Esophagus muscularis mucosa (tissue), 4 donors: ENCODE data around the gene CPT1A. TPM values are rescaled to one million over a fixed set of nuclear protein-coding genes. Genes with fewer than 3 reads are reported as not detected.
A peak's percentile ranks its signal among the peaks of the same experiment; 100 is the strongest.

Experiments
- DNase-seq: peaks from one replicate; pipeline ENCODE4 v3.0.0-alpha.2; 2017; ENCODE audit errors: extremely low spot score
- H3K27ac ChIP-seq, 4 donors: fragments of 200-600 bp; sonication (generic); replicated peaks in 1 of 4; 1 replicate in 3 of 4; 2 replicates in 1 of 4; pipeline ENCODE4 v1.5.1; 2016 to 2019; ENCODE audit warnings: mild to moderate bottlenecking in 1 of 4
- H3K27me3 ChIP-seq, 4 donors: fragments of 200-600 bp; sonication (generic); one replicate each; pipeline versions ENCODE4 v1.5.1 to v1.6.0; 2016 to 2019
- H3K36me3 ChIP-seq, 4 donors: fragments of 200-600 bp; sonication (generic); one replicate each; pipeline ENCODE4 v1.5.1; 2016 to 2019
- H3K4me1 ChIP-seq, 4 donors: fragments of 200-600 bp; sonication (generic); one replicate each; pipeline ENCODE4 v1.5.1; 2016 to 2019
- H3K4me3 ChIP-seq, 4 donors: fragments of 200-600 bp; sonication (generic); 1 replicate in 2 of 4; 2 replicates in 2 of 4; pipeline ENCODE4 v1.5.1; 2016 to 2019; ENCODE audit warnings: mild to moderate bottlenecking in 4 of 4, moderate library complexity in 1 of 4
- H3K9me3 ChIP-seq, 4 donors: fragments of 200-600 bp; sonication (generic); 1 replicate in 3 of 4; 2 replicates in 1 of 4; pipeline ENCODE4 v1.5.1; 2016 to 2019
- EP300 ChIP-seq: sonication (generic); formaldehyde crosslinking; IDR thresholded peaks from one replicate; pipeline ENCODE4 v1.6.1; 2017; ENCODE audit warnings: antibody characterized with exemption
- POLR2A ChIP-seq: fragments of 450-650 bp; IDR thresholded peaks from one replicate; pipeline ENCODE4 v1.6.1; 2017; ENCODE audit warnings: antibody characterized with exemption, moderate library complexity, mild to moderate bottlenecking, low read depth
- POLR2AphosphoS5 ChIP-seq, 2 donors: sonication (generic); formaldehyde crosslinking; IDR thresholded peaks; one replicate each; pipeline ENCODE4 v1.6.1; 2017; ENCODE audit warnings: antibody characterized with exemption in 2 of 2
- WGBS: methylation state at CpG from one replicate; pipeline ENCODE4 v1.1.5; 2018; 5-methylcytosine and 5-hydroxymethylcytosine counted together
- intact Hi-C: fragments of 100-400 bp; cut with DNase I; formaldehyde crosslinking; loops from one replicate; pipeline ENCODE4 v1.15.1; 2023
- total RNA-seq, 4 donors: library from RNA; depleted of rRNA; stranded (reverse); fragments of >200 nt; gene quantifications; one replicate each; pipeline versions ENCODE4 v1.1.0 to v1.2.1, GENCODE V29; 2016
- TF ChIP-seq, protein P1 (sequence below), 3 experiments: fragments of 200-600 bp in 2 of 3; fragments of 450-650 bp in 1 of 3; sonication (generic) in 2 of 3; IDR thresholded peaks; one replicate each; pipeline ENCODE4 v1.5.1; 2017 to 2019; ENCODE audit warnings: antibody characterized with exemption in 3 of 3, mild to moderate bottlenecking in 2 of 3, moderate library complexity in 1 of 3

CPT1A gene
- total RNA-seq, 4 donors from 2014 or later, result 36.1 to 122 (median 77.5) TPM

DNA sequence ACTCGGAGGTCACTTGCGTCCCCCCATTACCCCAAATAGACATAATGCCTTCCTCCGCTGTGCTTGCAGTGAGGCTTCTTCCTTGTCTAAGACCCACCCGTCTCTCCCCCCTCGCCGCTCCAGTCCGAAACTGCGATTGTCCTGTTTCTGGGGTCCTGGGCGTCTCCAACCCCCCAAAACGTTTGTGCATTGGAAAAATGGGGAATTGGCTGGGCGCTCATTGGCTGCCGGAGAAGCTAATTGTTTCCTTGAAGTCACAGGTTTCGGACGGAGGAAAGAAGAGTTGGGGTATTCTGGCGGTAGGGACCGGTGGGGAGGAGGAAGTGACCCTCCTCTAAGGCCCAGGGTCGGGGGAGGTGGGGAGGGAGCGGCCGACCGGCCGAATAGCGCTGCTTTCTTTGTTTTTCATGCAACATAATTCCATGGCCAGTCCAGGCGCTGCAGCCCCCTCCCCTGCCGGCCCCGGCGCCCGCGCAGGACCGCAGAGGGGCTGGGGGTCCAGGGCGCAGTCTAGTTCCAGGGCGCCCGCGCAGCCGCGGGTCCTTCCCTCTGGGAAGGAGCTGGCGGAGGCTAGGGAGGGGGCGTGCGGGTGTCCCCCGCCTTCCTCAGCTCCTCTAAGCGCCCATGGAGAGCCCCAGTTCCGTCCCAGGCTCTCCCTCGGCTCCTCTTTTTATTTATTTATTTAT, 12.7 kb upstream of the CPT1A start:
- H3K9me3 ChIP-seq, result no peaks in the 10 kb centered on the region
- no peak overlapping the region for H3K27ac ChIP-seq
- TF ChIP-seq POLR2AphosphoS5 (IDR thresholded peaks at IDR 0.05), result no peak
- TF ChIP-seq EP300, result no peak
- TF ChIP-seq, protein P1, sequence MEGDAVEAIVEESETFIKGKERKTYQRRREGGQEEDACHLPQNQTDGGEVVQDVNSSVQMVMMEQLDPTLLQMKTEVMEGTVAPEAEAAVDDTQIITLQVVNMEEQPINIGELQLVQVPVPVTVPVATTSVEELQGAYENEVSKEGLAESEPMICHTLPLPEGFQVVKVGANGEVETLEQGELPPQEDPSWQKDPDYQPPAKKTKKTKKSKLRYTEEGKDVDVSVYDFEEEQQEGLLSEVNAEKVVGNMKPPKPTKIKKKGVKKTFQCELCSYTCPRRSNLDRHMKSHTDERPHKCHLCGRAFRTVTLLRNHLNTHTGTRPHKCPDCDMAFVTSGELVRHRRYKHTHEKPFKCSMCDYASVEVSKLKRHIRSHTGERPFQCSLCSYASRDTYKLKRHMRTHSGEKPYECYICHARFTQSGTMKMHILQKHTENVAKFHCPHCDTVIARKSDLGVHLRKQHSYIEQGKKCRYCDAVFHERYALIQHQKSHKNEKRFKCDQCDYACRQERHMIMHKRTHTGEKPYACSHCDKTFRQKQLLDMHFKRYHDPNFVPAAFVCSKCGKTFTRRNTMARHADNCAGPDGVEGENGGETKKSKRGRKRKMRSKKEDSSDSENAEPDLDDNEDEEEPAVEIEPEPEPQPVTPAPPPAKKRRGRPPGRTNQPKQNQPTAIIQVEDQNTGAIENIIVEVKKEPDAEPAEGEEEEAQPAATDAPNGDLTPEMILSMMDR (IDR thresholded peaks at IDR 0.05), result no peak
- no peak for TF ChIP-seq POLR2A
- DNase-seq, result no peak
- 17% methylated on average over 41 of the region's 42 CpGs for WGBS
- intact Hi-C loops, result no loop called here
- peaks cover 0 to 11% (median 3%) of the 10 kb centered on the region in 4 donors for H3K27me3 ChIP-seq
- peak overlapping the region; percentile 52 to 67 (median 54) for H3K4me3 ChIP-seq
- peaks cover 19 to 46% (median 41%) of the 10 kb centered on the region in 4 donors for H3K4me1 ChIP-seq
- no peaks in the 10 kb centered on the region for H3K36me3 ChIP-seq

DNA sequence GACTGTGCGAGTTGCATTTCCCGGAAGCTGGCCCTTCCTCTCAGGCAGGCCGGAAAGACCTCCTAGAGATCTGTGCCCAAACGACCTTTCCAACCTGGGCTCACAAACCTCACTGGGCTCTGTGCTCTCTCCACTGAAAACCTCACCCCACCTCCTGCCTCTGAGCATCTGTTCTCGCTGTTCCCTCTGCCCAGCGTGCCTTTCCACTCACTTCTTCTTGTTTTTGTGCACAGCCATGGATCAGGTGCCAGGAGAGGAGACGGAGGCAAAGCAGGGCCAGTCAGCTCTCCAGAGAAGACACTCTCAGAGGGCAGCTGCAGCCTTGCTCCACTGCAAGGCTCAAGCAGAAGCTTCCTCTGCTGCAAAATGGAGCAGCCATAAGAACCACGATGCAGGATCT, 10.9 kb upstream of the CPT1A start:
- 83% methylated on average over 8 of the region's 8 CpGs for WGBS
- intact Hi-C loops, result no loop called here

DNA sequence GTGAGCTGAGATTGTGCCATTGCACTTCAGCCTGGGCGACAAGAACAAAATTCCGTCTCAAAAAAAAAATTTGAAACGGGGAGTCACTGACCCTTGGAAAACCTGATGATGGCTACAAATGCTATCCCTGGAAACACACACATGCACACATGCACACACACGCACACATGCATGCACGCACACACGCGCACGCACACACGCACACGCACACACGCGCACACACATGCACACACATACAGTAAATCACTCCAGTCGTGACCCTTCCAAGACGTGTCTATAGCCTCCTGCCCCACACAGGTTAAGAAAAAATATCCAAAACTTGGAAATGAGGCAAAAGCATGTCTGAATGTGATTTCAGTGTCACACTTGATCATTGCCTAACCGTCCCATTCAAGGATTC, 6.7 kb upstream of the CPT1A start:
- Histone ChIP-seq H3K27me3 (no peaks in the 10 kb centered on the region), H3K36me3 (no peaks in the 10 kb centered on the region), H3K4me1 (peaks cover 12 to 24% (median 23%) of the 10 kb centered on the region in 4 donors), H3K9me3 (no peaks in the 10 kb centered on the region), H3K27ac (no peak overlapping the region), H3K4me3 (no peak overlapping the region)
- no peak for DNase-seq
- WGBS, result 95% methylated on average over 15 of the region's 15 CpGs
- TF ChIP-seq, protein P1 (IDR thresholded peaks at IDR 0.05), result no peak
- TF ChIP-seq POLR2A, result no peak
- intact Hi-C loops, result no loop called here

More for the DNA sequence above, 10.9 kb upstream of the CPT1A start:
- H3K9me3 ChIP-seq, result no peaks in the 10 kb centered on the region
- no peaks in the 10 kb centered on the region for H3K36me3 ChIP-seq
- H3K4me1 ChIP-seq, result peaks cover 19 to 38% (median 36%) of the 10 kb centered on the region in 4 donors
- TF ChIP-seq EP300, result no peak
- no peak for TF ChIP-seq POLR2AphosphoS5 (IDR thresholded peaks at IDR 0.05)
- TF ChIP-seq POLR2A, result no peak
- TF ChIP-seq, protein P1 (IDR thresholded peaks at IDR 0.05), result no peak
- DNase-seq, result no peak
- H3K27ac ChIP-seq, result no peak overlapping the region
- peaks cover 0 to 11% (median 3%) of the 10 kb centered on the region in 4 donors for H3K27me3 ChIP-seq
- H3K4me3 ChIP-seq, result no peak overlapping the region

DNA sequence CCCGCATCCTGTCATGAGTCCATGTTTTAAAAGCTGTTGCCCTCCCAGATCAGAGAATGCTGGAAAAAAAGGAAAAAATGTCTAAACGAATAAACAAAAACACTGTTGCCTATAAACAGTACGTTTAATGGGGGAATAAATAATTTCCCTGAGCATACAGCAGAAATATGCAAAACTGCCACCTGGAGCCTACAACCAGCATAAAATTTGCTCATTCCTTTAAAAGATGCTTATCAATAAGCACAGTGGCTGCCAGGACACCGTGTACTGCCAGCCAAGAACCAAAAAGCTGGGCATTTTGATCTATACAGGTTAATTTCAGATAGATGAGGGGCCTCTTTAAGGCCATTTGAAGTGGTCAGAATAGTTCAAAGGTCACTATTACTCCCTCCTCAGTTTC, 5.7 kb upstream of the CPT1A start:
- intact Hi-C loops, result no loop called here
- WGBS, result 78% methylated on average over 4 of the region's 4 CpGs
- no peak overlapping the region for H3K27ac ChIP-seq

More for the DNA sequence above, 5.7 kb upstream of the CPT1A start:
- no peak for DNase-seq
- TF ChIP-seq POLR2A, result no peak
- TF ChIP-seq EP300, result no peak
- no peak for TF ChIP-seq POLR2AphosphoS5 (IDR thresholded peaks at IDR 0.05)
- TF ChIP-seq, protein P1 (IDR thresholded peaks at IDR 0.05), result no peak
- Histone ChIP-seq H3K4me1 (peaks cover 19 to 35% (median 33%) of the 10 kb centered on the region in 4 donors), H3K27me3 (no peaks in the 10 kb centered on the region), H3K36me3 (no peaks in the 10 kb centered on the region), H3K4me3 (no peak overlapping the region), H3K9me3 (no peaks in the 10 kb centered on the region)
